TTC549 (cell line): Measurements from ENCODE around the gene PKD2L1.
A peak's percentile ranks its signal among the peaks of the same experiment; 100 is the strongest.
"Not testable (repeated sequence)": the region's sequence is repeated elsewhere in the genome, so short reads cannot be mapped to it uniquely, and the experiment has no call there.

Experiments
- FAIRE-seq: peaks from 2 replicates; lab custom pipeline; 2012; peaks lifted over from hg19 to GRCh38; lab: Jason Lieb, UNC

The PKD2L1 gene

DNA sequence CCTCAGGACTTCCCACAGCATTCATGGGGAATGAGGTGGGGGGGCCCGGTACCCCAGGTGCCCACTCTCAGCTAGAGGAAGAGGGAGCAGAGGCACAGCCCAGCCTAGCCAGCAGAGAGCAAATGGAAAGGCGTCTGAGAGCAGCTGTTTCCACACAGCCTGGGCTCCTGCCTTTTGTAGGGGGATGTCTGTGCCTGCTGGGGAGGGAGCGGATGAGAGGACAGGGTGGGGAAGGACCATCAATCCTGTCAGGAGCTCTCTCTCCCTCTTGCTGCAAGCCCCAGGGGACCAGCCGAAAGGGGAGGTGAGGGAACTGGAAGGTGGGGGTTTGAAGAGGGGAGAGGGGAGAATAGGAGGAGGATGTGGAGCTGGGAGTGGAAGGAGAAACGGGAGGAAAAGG lies at the start of gene PKD2L1:
Gene PKD2L1, minus strand, starts transcription at position 150 of the 400 bp plus-strand sequence. Its CDS starts 125 bp downstream, at position 25.
- FAIRE-seq: no peak

DNA sequence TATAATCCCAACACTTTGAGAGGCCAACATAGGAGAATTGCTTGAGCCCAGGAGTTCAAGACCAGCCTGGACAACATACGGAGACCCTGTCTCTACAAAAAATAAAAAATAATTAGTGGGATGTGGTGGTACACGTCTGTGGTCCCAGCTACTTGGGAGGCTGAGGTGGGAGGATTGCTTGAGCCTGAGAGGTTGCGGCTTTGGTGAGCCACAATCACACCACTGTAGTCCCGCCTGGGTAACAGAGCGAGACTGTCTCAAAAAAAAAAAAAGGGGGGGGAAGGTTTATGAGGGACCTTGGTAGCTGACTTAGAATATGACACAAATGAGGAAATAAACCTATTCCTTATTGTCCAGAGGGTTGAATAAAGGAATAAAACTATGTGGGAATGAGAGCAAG lies 47.8 kb upstream of the PKD2L1 start:
- no peak for FAIRE-seq

DNA sequence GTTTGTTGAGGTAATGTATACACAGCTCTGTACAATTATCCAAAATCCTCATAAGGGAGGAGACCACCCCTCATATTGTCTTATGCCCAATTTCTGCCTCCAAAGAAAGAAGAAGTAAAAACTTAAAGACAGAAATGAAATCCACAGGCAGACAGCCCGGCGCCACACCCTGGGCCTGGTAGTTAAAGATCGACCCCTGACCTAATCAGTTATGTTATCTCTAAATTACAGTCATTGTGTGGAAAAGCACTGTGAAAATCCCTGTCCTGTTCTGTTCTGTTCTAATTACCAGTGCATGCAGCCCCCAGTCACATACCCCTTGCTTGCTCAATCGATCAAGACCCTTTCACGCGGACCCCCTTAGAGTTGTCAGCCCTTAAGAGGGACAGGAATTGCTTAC lies 46.6 kb upstream of the PKD2L1 start:
- FAIRE-seq: not testable (repeated sequence)

DNA sequence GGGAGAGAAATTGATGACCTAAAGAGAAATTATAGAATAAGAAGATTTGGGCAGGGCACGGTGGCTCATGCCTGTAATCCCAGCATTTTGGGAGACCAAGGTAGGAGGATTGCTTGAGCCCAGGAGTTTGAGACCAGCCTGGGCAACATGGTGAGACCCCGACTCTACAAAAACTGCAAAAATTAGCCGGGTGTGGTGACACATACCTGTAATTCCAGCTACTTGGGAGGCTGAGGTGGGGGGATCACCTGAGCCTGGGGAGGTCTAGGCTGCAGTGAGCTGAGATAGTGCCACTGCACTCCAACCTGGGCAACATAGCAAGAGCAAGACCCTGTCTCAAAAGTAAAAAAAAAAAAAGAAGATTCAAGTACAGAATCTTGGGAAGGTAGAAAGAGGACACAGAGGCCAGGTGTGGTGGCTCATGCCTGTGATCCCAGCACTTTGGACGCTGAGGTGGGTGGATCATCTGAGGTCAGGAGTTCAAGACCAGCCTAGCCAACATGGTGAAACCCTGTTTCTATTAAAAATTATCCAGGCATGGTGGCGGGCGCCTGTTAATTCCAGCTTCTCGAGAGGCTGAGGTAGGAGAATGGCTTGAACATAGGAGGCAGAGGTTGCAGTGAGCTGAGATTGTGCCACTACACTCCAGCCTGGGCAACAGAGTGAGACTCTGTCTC lies 44.8 kb upstream of the PKD2L1 start:
- not testable (repeated sequence) for FAIRE-seq

DNA sequence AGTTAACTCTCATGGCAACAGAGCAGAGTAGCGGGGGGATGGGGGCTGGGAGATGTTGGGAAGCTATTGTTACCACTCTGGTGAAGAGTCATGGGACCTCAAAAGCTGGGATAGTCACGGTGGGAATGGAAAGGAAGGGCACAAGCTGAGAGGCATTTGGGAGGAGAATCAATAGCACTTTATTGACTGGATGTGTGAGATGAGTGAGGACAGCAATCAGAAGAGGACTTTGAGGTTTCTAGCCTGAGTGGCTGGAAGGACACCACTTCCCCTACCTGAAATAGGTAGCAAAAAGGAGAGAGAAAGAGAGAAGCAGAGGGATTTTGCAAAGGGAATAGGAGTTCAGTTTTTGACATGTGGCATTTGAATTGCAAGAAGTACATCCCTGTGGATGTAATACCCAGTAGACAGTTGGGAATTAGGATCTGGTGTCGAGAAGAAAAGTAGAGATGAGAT lies 44.2 kb upstream of the PKD2L1 start:
- FAIRE-seq: no peak

DNA sequence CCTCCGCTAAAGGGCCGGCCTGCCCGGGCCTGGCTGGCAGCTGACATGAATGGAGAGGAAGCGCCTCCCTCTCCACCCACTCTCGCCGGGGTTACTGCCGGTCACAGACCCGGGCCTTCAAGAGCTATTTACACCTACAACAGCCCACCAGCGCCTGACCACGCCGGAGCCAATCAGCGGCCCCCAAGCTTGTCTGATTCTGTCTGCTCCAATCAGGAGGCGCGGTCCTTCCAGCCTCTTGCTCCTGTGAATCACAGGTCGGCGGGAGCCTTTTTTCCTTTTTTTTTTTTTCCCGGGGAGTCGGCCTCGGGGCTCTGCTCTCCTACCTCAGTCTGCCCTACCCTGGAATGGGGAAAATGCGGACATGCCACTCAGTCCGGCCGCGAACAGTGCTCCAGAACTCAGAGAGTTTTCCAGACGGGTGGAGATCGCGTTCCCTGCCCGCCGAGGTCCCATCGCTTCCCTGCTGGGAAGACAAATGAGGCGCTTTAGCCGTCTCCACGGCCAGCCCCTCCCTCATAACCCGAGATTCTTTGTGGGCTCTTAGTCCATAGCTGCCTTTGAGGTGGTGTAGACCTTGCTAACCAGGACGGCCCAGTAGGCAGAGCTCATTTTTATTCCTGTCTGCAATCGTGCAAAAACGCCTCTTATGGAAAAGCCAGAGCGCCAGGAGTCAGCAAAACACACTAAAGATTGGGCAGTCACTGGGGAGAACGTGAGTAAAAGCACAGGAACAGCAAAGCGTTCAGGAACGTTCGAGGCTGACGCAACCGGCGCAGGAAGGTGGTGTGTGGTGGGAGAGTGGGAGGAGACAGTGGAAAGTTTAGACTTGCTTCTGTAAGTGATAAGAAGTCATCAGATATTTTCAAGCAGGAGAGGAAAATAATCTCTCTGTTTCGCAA lies 43.5 kb upstream of the PKD2L1 start:
- peak; percentile 93 for FAIRE-seq

DNA sequence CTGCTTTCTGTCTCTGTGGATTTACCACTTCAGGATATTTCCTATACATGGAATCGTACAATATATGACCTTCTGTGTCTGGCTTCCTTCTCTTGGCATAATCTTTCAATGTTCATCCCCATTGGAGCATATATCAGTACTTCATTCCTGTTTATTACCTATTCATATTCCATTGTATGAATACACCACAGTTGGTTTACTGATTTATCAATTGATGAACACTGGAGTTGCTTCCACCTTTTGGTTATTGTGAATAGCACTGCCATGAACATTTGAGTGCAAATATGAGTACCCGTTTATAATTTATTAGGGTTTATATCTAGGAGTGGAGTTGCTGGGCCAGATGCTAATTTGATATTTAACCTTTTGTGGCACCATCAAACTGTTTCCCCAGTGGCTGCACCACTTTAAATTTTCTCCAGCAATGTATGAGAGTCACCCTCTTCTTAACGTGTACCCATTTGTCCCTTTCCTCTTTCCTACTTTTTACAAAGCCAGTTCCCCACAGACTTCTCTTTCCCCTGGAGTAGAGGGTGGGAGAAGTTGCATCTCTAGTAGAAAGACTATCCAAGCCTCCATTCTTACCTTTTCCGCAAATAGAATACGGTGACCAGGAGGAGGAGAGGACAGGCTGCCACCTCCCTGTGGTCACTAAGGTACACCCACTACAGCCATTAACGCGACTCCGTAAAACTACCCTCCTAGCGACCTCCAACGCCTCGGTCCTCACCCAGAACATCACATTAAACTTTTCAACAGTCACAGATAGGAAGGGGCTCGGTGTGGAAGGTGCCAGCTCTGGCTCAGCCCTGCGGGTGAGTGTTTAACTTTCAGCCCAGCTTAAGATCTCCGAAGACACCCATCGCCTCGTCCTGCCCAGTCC lies 42.6 kb upstream of the PKD2L1 start:
- FAIRE-seq: no peak

DNA sequence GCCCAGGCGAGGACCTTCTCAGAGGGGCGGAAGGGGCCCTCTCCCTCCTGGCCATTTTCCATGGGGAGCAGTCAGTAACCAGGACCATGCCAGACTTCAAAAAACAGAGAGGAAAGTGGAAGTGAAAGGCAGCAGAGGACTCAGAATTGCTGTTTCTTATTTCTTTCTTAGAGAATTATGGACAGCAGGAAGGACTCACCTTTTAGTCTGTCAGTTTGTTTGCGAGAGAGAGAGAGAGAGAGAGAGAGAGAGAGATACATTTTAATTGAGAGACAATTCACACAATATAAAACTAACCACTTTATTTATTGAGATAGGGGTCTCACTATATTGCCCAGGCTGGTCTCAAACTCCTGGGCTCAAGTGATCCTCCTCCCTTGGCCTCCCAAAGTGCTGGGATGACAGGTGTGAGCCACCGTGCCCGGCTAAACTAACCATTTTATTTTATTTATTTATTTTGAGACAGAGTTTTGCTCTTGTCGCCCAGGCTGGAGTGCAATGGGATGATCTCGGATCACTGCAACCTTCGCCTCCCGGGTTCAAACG lies 41.5 kb upstream of the PKD2L1 start:
- FAIRE-seq: no peak

DNA sequence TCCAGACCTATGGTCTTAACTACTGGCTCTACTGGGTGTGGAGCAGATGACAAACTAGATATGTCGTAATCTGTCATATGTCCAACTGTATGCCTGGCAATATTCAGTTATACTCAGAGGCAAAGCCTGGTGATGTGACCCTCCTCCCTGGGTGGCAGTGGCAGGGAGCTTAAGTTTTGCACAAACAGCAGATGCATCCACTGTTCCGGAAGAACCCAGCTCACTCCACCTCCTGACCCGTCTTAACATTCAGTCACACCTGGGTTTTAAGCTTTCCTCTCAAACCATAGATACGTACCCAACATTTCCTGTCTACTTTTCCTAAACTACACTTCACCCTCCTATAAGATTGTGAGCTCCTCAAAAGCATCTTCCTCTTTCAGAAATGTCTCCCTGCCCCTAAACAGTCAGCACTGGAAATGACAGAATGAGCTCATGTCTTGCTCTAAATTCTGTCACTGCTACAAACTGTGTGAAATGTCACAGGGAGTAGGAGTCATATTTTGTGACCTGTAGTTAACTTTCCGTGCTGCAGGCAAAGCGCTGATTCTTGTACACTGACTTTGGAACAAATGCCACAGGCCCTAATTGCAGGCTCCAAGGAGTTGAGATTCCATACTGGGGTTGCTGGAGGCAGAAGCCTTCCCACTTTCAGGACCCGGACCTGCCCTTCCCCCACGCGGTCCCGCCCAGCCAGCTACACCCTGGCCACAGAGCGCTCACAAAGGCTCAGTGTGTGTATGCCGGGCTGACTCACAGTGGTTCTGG lies 40.9 kb upstream of the PKD2L1 start:
- no peak for FAIRE-seq

DNA sequence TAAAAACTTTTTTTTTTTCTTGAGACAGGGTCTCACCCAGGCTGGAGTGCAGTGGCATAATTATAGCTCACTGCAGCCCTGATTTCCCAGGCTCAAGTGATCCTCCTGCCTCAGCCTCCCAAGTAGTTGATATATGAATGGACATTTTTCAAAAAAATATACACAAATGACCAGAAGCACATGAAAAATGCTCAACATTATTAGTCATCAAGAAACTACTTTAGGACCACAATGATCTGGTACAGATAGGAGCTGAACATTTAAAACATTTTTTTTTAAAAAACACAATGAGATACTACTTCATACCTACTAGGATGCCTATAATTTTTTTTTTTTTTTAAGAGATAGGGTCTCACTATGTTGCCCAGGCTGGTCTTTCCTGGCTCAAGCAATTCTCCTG lies 38.7 kb upstream of the PKD2L1 start:
- no peak for FAIRE-seq

DNA sequence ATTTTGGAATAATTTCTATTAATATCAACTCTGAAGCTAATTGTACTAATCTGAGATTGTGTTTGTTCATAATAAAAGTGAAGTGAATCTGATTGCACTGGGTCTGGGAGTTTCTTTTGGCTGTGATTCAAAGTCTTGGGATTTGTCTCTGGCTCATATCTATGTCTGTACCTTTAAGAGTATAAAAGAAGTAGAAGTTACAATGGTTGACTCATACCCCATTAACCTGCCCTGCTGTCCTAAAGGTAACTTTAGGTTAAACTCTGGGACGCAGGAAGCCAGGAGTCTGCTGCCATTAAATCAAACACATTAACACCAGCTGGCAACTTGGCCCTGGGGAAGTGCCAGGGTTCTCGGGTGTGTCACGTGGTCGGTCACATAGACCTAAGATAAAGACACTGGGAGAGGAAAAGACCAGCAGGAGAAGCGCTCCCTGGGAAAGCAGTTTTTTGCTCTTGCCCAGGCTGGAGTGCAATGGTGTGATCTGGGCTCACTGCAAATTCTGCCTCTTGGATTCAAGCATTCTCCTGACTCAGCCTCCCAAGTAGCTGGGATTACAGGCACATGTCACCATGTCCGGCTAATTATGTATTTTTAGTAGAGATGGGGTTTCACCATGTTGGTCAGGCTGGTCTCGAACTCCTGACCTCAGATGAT lies 34.8 kb upstream of the PKD2L1 start:
- FAIRE-seq: no peak

DNA sequence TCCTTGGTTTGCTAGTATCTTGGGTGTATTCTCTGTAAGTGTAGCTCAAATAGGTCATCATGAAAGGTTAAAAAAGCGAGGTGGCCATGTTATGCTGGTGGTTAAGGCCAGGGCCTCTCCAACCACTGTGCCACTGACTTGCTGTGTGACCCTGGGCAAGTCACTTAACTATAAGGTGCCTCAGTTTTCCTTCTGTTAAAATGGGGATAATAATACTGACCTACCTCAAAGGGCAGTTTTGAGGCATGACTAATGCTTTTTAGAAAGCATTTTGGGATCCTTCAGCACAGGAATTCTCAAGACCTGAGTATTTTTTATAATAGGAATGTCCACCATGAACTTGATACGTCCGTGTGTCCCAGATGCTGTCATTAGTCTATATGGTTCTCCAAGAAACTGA lies 34.1 kb upstream of the PKD2L1 start:
- FAIRE-seq: no peak

DNA sequence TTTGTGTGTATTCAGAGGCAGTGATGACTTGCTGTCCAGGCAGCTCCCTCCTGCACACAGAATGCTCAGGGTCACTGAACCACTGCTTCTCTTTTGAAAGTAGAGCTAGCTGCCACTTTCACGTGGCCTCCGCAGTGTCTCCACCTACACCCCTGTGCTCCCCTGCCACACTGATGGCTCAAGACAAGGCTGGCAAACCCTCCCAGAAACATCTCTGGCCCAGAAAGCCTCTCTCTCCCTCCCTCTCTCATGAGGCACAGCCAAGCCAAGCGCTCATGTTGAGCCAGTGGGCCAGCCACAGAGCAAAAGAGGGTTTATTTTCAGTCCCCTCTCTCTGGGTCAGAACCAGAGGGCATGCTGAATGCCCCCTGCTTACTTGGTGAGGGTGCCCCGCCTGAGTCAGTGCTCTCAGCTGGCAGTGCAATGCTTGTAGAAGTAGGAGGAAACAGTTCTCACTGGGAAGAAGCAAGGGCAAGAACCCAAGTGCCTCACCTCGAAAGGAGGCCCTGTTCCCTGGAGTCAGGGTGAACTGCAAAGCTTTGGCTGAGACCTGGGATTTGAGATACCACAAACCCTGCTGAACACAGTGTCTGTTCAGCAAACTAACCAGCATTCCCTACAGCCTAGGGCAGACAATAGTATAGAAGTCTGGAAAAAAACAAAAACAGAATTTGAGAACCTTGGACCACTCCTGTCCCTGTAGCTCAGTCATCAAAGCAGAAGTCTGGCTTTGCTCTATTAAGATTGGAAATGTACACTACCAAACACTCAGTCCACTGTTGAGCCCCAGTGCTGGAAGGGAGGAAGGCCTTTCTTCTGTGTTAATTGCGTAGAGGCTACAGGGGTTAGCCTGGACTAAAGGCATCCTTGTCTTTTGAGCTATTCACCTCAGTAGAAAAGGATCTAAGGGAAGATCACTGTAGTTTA lies 32.8 kb upstream of the PKD2L1 start:
- FAIRE-seq: no peak

DNA sequence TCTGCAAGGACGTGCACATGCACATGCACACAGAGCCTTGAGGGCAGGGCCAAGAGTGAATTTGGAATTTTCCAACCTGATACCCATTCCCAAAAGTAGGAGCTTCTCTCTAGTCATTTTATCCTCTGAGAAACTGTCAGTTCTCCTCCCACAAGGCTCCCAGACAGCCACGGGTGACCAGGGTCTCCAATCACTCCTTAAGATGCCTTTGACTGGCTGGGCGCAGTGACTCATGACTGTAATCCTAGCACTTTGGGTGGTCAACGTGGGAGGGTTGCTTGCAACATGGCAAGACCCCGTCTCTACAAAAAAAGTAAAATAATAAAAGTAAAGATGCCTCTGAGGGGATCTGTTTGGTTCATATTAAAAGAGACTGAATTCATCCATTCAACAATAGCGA lies 30.2 kb upstream of the PKD2L1 start:
- FAIRE-seq: no peak

DNA sequence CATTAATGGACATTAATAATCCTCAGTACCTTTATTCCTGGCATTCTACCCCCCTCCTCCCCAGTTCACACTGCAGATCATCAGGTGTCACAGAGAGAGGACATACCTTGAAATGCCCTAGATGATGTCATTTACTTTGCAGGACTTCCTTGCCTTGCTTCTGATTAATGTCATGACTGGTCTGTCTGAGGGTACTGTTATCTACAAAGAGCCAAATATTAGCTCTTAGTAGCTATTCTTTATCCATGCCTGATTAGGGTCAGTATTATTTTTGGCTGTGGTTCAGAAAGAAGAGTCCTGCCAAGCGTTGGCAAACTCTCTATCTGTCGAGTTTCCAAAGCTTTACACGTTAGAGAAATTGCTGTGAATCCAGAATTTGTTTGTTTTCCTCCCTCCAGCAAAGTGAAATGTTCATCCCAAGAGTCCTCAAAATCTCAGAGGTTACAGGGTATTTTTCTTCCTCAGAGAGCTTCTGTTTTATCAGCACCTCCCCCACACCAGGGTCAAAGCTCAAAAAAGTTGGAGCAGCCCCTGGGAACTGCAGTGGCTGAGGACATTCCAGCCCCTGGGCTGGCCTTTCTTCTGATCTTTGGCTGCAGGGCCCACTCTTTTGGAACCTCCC lies 29.6 kb upstream of the PKD2L1 start:
- no peak for FAIRE-seq

DNA sequence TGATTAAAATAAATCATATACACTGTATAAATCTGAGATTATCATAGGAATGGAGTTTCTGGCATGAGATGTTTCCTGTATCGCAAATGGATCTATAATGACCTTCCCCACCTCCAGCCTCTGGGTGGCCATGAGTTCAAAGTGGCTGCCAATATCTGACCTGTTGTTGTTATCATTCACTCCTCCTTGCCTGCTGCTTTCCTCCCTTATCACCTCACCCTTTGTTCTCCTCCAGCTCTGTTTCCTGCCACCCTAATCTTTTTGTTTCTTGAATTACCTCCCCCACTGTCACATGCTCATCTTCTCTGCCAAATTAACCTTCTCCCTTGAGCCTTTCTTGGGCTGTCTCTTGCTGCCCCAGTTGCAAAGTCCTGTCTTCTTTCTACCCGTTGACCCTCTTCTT lies 29.0 kb upstream of the PKD2L1 start:
- FAIRE-seq: no peak

DNA sequence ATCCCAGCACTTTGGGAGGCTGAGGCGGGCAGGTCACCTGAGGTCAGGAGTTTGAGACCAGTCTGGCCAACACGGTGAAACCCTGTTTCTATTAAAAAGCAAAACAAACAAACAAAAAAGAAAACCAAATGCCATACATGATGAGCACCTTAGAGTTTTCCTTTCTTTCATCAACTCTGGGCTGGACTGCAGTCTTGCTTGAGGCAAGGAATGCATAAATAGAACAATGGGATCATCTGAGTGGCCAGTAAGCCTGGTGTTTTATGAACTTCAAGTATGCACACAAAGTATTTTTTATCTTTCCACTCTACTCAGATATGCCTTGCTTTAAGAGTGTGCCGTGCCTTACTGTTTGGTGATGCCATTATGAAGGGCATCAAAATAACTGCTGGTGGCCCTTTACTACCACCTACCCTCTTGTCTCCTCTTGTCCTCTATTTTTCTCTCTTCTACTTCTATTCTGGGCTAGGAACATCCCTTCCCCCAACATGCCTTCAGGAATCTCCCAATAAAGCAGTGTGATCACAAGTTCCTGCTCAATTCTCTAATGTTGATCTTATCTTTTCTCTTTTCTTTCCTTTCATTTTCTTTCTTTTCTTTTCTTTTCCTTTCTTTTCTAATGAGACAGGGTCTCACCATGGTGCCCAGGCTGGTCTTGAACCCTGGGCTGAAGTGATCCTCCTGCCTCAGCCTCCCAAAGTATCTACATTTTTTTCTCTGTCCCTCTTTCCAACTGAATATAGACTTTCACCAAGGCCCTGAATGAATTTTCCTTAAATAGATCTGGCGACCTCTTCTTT lies 27.2 kb upstream of the PKD2L1 start:
- FAIRE-seq: no peak
